Thoracic aorta endothelial cell (primary cell): ENCODE results near the gene GDPD3. TPM values are rescaled to one million over a fixed set of nuclear protein-coding genes. Genes with fewer than 3 reads are reported as not detected.

Experiments
- total RNA-seq: library from RNA; depleted of rRNA; stranded (reverse); fragments of >200 nt; gene quantifications from 2 replicates; pipeline ENCODE4 v1.2.3, GENCODE V29; 2012

Gene GDPD3, protein sequence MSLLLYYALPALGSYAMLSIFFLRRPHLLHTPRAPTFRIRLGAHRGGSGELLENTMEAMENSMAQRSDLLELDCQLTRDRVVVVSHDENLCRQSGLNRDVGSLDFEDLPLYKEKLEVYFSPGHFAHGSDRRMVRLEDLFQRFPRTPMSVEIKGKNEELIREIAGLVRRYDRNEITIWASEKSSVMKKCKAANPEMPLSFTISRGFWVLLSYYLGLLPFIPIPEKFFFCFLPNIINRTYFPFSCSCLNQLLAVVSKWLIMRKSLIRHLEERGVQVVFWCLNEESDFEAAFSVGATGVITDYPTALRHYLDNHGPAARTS
- 1.7 and 2.0 TPM in 2 replicates for total RNA-seq

DNA sequence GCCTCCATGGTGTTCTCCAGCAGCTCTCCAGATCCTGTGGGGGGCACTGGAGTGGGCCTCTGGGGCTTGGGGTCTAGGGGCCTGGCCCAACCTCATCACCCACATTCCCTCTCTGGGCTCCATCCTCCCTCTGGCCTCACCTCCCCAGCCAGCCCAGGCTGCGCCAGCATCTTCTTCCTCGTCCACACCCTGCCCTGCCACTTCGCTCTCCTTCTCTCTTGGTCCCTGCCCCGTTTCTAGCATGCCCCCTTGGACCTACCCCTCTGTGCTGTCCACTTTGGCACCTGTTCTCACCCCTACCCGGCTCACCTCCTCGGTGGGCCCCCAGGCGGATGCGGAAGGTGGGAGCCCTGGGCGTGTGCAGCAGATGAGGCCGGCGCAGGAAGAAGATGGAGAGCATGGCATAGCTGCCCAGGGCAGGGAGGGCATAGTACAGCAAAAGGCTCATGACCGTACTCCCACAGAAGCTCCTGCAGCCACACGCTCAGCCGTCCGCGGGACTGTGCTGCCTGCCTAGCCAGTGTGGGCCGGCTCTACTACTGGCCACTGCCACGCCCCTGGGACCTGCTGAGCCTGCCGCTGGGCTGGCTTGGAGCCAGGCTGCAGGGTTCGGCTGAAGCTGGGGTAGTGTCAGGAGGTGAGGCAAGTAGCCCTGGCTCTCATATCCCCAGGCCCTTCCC lies at the start of gene GDPD3:
GDPD3 (minus strand) TSS at position 507 of the 680 bp plus-strand sequence; CDS start at position 448, 59 bp downstream.

DNA sequence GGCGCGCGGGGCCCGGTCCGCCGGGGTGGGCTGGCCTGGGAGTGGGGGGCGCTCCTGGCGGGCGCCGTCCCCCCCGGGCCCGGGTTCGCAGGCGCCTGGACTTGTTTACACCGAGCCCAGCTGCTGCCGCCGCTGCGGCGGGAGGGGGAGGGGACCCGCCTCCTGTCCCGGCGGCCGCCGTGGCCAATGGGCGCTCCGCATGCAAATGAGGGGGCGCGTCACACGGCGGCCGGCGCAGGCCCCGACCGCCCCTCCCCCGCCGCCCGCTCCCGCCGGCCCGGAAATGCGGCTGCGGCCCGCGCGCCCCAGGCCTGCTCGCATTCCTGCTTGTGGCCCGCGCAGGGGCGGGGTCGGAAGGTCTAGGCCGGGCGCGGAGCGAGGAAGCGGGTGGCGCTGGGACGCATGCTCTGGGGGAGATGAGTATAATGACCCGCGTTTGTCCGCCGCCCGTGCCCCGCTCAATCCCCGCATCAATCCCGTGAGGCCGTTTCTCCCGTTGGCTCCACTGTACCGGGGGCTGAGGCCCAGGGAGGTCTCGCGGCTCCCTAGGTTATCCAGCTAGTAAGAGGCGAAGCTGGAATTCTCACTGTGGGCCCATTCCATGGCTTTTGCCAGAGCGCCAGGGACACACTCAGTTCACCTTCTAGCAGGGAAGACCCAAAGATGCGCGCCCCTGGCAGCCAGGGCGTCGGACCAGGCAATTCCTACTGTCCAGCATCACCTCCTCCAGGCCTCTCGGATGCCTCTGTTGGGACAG lies 17.1 kb downstream of the GDPD3 start, which contains the start of gene YPEL3:
YPEL3 (minus strand) TSS at position 109 of the 757 bp plus-strand sequence. CDS start 731 bp downstream, outside the sequence.

DNA sequence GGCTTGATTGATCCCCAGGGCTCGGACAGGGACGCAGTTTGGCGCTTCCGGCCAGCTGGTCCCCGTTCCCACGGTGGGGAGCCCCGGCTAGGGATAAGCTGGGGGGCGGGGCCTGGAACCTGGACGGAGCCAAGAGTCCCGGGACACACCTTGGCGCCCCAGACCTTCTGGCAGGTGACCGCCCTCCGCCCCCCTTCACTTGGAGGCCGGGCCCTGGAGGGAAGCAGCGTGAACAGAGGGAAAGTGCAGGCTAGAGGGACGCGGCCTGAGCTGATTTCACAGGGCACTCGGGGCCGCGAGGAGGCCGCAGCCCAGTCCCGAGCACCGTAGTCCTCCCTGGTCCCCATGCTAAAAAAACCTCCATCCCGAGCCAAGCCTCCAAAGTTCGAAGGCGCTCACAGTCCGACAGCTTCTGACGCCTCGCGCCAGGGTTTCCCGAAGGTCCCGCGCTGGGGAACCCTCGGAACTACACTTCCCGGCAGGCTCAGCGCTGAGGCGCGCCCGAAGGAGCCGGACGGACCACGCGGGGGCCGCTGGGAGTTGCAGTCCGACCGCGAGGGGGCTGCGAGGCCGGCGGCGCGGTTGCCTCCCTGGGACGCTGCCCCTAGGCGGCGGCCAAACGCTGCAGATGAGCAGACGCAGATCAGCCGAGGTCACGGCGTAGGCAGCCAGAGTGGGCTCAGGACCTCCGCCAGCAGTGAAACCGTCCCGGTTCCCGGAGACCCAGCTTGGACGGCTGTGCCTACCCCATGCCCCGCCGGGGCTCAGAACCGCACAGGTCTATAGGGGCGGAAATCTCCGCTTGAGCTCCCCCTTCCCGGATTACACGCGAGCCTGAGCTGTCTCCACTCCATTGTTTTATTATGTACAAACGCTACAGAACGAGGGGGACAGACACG lies 21.6 kb downstream of the GDPD3 start, which contains the start of gene TBX6:
TBX6 (minus strand) TSS at position 451 of the 899 bp plus-strand sequence. CDS start 731 bp downstream, outside the sequence.

DNA sequence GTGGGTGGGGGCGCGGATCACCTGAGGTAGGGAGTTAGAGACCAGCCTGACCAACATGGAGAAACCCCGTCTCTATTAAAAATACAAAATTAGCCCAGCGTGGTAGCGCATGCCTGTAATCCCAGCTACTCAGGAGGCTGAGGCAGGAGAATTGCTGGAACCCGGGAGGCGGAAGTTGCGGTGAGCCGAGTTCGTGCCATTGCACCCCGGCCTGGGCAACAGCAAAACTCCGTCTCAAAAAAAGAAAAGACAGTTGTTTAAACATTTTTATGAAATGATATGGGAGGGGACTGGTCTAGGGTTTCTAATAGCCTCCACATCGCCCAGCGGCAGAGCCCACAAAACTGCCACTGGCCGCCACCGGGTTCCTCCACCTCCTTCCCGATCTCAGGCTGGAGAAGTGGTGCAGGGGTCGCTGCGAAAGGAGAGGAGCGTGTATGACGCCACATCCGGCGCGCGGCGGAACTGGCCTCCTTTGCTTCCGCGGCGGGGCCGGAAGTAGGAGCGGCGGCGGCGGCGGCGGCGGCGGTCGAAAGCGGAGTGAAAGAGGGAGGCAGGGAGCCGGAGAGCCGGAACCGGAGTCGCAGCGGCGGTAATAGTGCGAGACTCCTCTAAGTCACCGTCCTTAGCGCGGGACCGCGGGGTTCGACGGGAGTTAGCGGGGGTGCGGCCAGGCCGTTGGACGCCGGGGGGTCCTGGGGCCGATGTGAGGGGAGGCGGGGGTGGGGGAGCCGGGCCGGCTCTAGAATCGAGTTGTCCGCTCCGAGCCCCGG lies 37.6 kb downstream of the GDPD3 start, which contains the start of gene PPP4C:
PPP4C (plus strand) TSS at position 492 of the 773 bp plus-strand sequence. CDS start 384 bp downstream, outside the sequence.

DNA sequence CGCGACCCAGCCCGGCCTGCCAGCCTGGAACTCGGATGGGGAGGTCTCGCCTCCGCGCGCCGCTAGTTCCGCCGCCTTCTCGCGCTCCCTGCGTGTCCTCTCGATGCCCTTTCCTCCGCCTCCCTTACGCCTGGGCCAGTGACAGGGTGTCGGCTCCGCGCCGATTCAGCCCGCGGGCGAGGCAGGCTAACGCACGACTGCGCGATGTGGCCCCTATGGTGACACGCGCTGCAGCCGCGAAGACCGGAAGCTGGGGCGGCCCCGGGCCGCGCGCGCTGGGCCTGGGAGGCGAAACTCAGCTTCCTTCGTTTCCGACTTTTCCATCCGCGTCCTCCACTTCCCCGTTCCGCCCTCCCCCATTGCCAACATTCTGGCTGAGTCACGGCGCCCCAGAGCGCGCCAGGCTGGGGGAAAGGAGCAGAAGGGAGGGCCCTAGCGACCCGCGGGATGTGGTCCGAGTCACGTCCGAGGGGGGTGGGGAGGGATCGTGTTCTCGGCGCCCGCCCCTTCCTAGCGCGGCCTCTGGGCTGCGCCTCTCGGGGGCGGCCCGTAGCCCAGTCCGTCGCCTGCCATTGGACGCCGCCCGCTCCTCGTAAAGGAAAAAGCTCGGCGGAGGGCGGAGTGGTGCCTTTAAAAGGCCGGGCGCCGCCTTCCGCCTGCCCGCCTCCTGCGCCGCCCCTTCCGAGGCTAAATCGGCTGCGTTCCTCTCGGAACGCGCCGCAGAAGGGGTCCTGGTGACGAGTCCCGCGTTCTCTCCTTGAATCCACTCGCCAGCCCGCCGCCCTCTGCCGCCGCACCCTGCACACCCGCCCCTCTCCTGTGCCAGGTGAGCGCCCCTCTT lies 48.0 kb downstream of the GDPD3 start, which contains the start of gene ALDOA:
ALDOA (plus strand) TSS at position 659 of the 841 bp plus-strand sequence. CDS start 1,138 bp downstream, outside the sequence.

Other genes with a start within 250 kb of the GDPD3 start
- 1.2 and 1.4 TPM in 2 replicates for gene SEZ6L2, start 214.0 kb downstream of the GDPD3 start, total RNA-seq
- gene ASPHD1, start 213.0 kb downstream of the GDPD3 start, total RNA-seq = 0.93 TPM in 2 replicates
- 10.5 and 11.6 TPM in 2 replicates for gene KCTD13, start 187.3 kb downstream of the GDPD3 start, total RNA-seq
- gene TMEM219, start 151.5 kb downstream of the GDPD3 start, total RNA-seq = 55.5 and 59.8 TPM in 2 replicates
- 91.9 and 96.3 TPM in 2 replicates for gene TAOK2, start 139.7 kb downstream of the GDPD3 start, total RNA-seq
- 7.3 and 8.1 TPM in 2 replicates for gene HIRIP3, start 117.9 kb downstream of the GDPD3 start, total RNA-seq
- gene INO80E, start 117.3 kb downstream of the GDPD3 start, total RNA-seq = 37.9 and 42.9 TPM in 2 replicates
- 0.13 and 0.22 TPM in 2 replicates for gene DOC2A, start 102.5 kb downstream of the GDPD3 start, total RNA-seq
- not detected in 2 replicates for gene C16orf92, start 90.3 kb downstream of the GDPD3 start, total RNA-seq
- gene TLCD3B, start 82.3 kb downstream of the GDPD3 start, total RNA-seq = 0.07 and 0.13 TPM in 2 replicates
- 921 and 974 TPM in 2 replicates for gene ALDOA, start 47.8 kb downstream of the GDPD3 start, total RNA-seq
- gene PPP4C, start 37.5 kb downstream of the GDPD3 start, total RNA-seq = 193 and 211 TPM in 2 replicates
- gene TBX6, start 21.6 kb downstream of the GDPD3 start, total RNA-seq = 0.14 and 0.27 TPM in 2 replicates
- 10.3 and 10.9 TPM in 2 replicates for gene YPEL3, start 17.3 kb downstream of the GDPD3 start, total RNA-seq
- gene MAPK3, start 9.7 kb upstream of the GDPD3 start, total RNA-seq = 46.5 and 58.0 TPM in 2 replicates
- 3.8 and 4.0 TPM in 2 replicates for gene CORO1A, start 70.1 kb upstream of the GDPD3 start, total RNA-seq
- gene BOLA2B, start 80.1 kb upstream of the GDPD3 start, total RNA-seq = 114 and 168 TPM in 2 replicates
- gene SLX1A, start 80.3 kb upstream of the GDPD3 start, total RNA-seq = 27.2 and 46.3 TPM in 2 replicates
- 4.4 and 4.5 TPM in 2 replicates for gene SULT1A3, start 85.7 kb upstream of the GDPD3 start, total RNA-seq
- gene NPIPB13, start 134.9 kb upstream of the GDPD3 start, total RNA-seq = 3.2 and 4.0 TPM in 2 replicates
- gene CD2BP2, start 241.8 kb upstream of the GDPD3 start, total RNA-seq = 29.5 and 30.5 TPM in 2 replicates